B cell (primary cell): ENCODE measurements around the gene NIPAL3. TPM values are rescaled to one million over a fixed set of nuclear protein-coding genes. Genes with fewer than 3 reads are reported as not detected.

Experiments
- polyA plus RNA-seq: library from polyadenylated mRNA; depleted of rRNA; stranded (reverse); fragments of >200 nt; gene quantifications from 2 replicates; pipeline ENCODE4 v1.2.3, GENCODE V29; 2012
- total RNA-seq, 2 donors: library from RNA; stranded (reverse); fragments of 120-200 nt in 1 of 2; gene quantifications; 1 replicate in 1 of 2; 2 replicates in 1 of 2; pipeline versions ENCODE4 v1.2.3 to v1.2.4, GENCODE V29; 2013 to 2022

Gene NIPAL3
- total and polyA plus RNA-seq, 2 donors (not counting 1 experiment from before 2014, with no cell fraction given): 23.8 to 31.6 TPM

Other genes starting within 250 kb of the NIPAL3 start
- gene IFNLR1, start 228.5 kb upstream of the NIPAL3 start, total RNA-seq: 38.0 and 39.7 TPM in 2 replicates
- 14.7 and 16.0 TPM in 2 replicates for gene IFNLR1, start 228.5 kb upstream of the NIPAL3 start, polyA plus RNA-seq
- gene GRHL3, start 96.4 kb upstream of the NIPAL3 start, total RNA-seq: not detected in 2 replicates
- gene GRHL3, start 96.4 kb upstream of the NIPAL3 start, polyA plus RNA-seq: not detected in 2 replicates
- 6.1 and 9.3 TPM in 2 replicates for gene STPG1, start 2.0 kb upstream of the NIPAL3 start, total RNA-seq
- gene STPG1, start 2.0 kb upstream of the NIPAL3 start, polyA plus RNA-seq: 3.6 and 4.6 TPM in 2 replicates
- 35.1 and 37.3 TPM in 2 replicates for gene RCAN3, start 87.0 kb downstream of the NIPAL3 start, total RNA-seq
- gene RCAN3, start 87.0 kb downstream of the NIPAL3 start, polyA plus RNA-seq: 19.3 and 21.9 TPM in 2 replicates
- gene NCMAP, start 140.3 kb downstream of the NIPAL3 start, total RNA-seq: not detected in 2 replicates
- not detected in 2 replicates for gene NCMAP, start 140.3 kb downstream of the NIPAL3 start, polyA plus RNA-seq
- gene SRRM1, start 227.5 kb downstream of the NIPAL3 start, total RNA-seq: 226 and 238 TPM in 2 replicates
- gene SRRM1, start 227.5 kb downstream of the NIPAL3 start, polyA plus RNA-seq: 88.5 and 153 TPM in 2 replicates